Measurements from ENCODE around the gene ECHS1. TPM values are rescaled to one million over a fixed set of nuclear protein-coding genes. Genes with fewer than 3 reads are reported as not detected.

ECHS1 gene
- total and polyA plus RNA-seq, 2 experiments from 2014 or later: 92.1 to 127 TPM

- ATAC-seq (no peak), DNase-seq (ENCODE audit: low spot score) (no peak)
- H3K36me3 Mint-ChIP-seq (ENCODE audit: low read depth): peaks cover 4% of the 10 kb centered on the region; the same call in 2 of the 3 replicates
- no peaks in the 10 kb centered on the region for H3K9me2 ChIP-seq (ENCODE audit: insufficient read depth)
- H3K4me3 Mint-ChIP-seq: no peak overlapping the region
- no peaks in the 10 kb centered on the region; the same call in 1 of the 2 replicates for H4K20me1 ChIP-seq (replicated peaks; ENCODE audit: insufficient read depth)
- TF ChIP-seq STAT1 (IDR thresholded peaks at IDR 0.05; ENCODE audit: unreplicated experiment): no peak
- H2AFZ ChIP-seq: no peak overlapping the region
- peaks cover 41% of the 10 kb centered on the region for H3K27me3 Mint-ChIP-seq (ENCODE audit: insufficient read depth, low read depth, poor library complexity)
- no peaks in the 10 kb centered on the region; the same call in 2 of the 3 replicates for H3K9me3 Mint-ChIP-seq
- H3K36me3 ChIP-seq (ENCODE audit: insufficient read depth): no peaks in the 10 kb centered on the region
- H3K79me2 ChIP-seq (replicated peaks; ENCODE audit: insufficient read depth): no peaks in the 10 kb centered on the region
- H3K27me3 ChIP-seq (ENCODE audit: insufficient read depth): peaks cover 59% of the 10 kb centered on the region
- H3K27ac Mint-ChIP-seq: no peak overlapping the region
- no peak overlapping the region for H3K27ac ChIP-seq (ENCODE audit: low read depth)
- H3K4me2 ChIP-seq: no peak overlapping the region
- peaks cover 5% of the 10 kb centered on the region for H3K4me1 Mint-ChIP-seq
- H3K4me1 ChIP-seq (ENCODE audit: insufficient read depth): peaks cover 5% of the 10 kb centered on the region; the same call in 1 of the 2 replicates
- H3K4me3 ChIP-seq: no peak overlapping the region
- 0 out of 2 replicates have a peak, but pooled peaks cover 3% of the 10 kb centered on the region for H3F3A ChIP-seq (replicated peaks; ENCODE audit: low read depth)
Observed at GRCh38 chr10:133375357-133376115, 2.4 kb upstream of the ECHS1 start.

GRCh38 chr10:133372507-133372906 lies 647 bp downstream of the ECHS1 start:
- Histone ChIP-seq H3F3A (replicated peaks; ENCODE audit: low read depth) (0 out of 2 replicates have a peak, but pooled peaks cover 3% of the 10 kb centered on the region), H3K27me3 (ENCODE audit: insufficient read depth) (peaks cover 39% of the 10 kb centered on the region), H3K9me2 (ENCODE audit: insufficient read depth) (no peaks in the 10 kb centered on the region), H4K20me1 (replicated peaks; ENCODE audit: insufficient read depth) (peaks cover 4% of the 10 kb centered on the region; the same call in 1 of the 2 replicates), H3K4me2 (no peak overlapping the region), H3K79me2 (replicated peaks; ENCODE audit: insufficient read depth) (no peaks in the 10 kb centered on the region), H3K4me1 (ENCODE audit: insufficient read depth) (no peaks in the 10 kb centered on the region), H3K27ac (ENCODE audit: low read depth) (no peak overlapping the region), H3K36me3 (ENCODE audit: insufficient read depth) (no peaks in the 10 kb centered on the region), H3K4me3 (peak overlapping the region; percentile 26; the same call in 1 of the 2 replicates), H2AFZ (no peak overlapping the region)
- ATAC-seq: peak; percentile 6; the same call in 2 of the 3 replicates
- no peaks in the 10 kb centered on the region; the same call in 2 of the 3 replicates for H3K9me3 Mint-ChIP-seq
- peaks cover 5% of the 10 kb centered on the region for H3K4me1 Mint-ChIP-seq
- no peak for DNase-seq (ENCODE audit: low spot score)
- H3K4me3 Mint-ChIP-seq: peak overlapping the region; percentile 88
- peaks cover 30% of the 10 kb centered on the region for H3K36me3 Mint-ChIP-seq (ENCODE audit: low read depth)
- H3K27ac Mint-ChIP-seq: no peak overlapping the region
- H3K27me3 Mint-ChIP-seq (ENCODE audit: insufficient read depth, low read depth, poor library complexity): peaks cover 30% of the 10 kb centered on the region
- TF ChIP-seq, protein P1, sequence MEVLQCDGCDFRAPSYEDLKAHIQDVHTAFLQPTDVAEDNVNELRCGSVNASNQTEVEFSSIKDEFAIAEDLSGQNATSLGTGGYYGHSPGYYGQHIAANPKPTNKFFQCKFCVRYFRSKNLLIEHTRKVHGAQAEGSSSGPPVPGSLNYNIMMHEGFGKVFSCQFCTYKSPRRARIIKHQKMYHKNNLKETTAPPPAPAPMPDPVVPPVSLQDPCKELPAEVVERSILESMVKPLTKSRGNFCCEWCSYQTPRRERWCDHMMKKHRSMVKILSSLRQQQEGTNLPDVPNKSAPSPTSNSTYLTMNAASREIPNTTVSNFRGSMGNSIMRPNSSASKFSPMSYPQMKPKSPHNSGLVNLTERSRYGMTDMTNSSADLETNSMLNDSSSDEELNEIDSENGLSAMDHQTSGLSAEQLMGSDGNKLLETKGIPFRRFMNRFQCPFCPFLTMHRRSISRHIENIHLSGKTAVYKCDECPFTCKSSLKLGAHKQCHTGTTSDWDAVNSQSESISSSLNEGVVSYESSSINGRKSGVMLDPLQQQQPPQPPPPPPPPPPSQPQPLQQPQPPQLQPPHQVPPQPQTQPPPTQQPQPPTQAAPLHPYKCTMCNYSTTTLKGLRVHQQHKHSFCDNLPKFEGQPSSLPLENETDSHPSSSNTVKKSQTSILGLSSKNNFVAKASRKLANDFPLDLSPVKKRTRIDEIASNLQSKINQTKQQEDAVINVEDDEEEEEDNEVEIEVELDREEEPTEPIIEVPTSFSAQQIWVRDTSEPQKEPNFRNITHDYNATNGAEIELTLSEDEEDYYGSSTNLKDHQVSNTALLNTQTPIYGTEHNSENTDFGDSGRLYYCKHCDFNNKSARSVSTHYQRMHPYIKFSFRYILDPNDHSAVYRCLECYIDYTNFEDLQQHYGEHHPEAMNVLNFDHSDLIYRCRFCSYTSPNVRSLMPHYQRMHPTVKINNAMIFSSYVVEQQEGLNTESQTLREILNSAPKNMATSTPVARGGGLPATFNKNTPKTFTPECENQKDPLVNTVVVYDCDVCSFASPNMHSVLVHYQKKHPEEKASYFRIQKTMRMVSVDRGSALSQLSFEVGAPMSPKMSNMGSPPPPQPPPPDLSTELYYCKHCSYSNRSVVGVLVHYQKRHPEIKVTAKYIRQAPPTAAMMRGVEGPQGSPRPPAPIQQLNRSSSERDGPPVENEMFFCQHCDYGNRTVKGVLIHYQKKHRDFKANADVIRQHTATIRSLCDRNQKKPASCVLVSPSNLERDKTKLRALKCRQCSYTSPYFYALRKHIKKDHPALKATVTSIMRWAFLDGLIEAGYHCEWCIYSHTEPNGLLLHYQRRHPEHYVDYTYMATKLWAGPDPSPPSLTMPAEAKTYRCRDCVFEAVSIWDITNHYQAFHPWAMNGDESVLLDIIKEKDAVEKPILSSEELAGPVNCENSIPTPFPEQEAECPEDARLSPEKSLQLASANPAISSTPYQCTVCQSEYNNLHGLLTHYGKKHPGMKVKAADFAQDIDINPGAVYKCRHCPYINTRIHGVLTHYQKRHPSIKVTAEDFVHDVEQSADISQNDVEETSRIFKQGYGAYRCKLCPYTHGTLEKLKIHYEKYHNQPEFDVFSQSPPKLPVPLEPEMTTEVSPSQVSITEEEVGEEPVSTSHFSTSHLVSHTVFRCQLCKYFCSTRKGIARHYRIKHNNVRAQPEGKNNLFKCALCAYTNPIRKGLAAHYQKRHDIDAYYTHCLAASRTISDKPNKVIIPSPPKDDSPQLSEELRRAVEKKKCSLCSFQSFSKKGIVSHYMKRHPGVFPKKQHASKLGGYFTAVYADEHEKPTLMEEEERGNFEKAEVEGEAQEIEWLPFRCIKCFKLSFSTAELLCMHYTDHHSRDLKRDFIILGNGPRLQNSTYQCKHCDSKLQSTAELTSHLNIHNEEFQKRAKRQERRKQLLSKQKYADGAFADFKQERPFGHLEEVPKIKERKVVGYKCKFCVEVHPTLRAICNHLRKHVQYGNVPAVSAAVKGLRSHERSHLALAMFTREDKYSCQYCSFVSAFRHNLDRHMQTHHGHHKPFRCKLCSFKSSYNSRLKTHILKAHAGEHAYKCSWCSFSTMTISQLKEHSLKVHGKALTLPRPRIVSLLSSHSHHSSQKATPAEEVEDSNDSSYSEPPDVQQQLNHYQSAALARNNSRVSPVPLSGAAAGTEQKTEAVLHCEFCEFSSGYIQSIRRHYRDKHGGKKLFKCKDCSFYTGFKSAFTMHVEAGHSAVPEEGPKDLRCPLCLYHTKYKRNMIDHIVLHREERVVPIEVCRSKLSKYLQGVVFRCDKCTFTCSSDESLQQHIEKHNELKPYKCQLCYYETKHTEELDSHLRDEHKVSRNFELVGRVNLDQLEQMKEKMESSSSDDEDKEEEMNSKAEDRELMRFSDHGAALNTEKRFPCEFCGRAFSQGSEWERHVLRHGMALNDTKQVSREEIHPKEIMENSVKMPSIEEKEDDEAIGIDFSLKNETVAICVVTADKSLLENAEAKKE (CRISPR knock-in tag; IDR thresholded peaks at IDR 0.05): no peak
- TF ChIP-seq JUNB (IDR thresholded peaks at IDR 0.05; ENCODE audit: unreplicated experiment): no peak
- TF ChIP-seq, protein P2, sequence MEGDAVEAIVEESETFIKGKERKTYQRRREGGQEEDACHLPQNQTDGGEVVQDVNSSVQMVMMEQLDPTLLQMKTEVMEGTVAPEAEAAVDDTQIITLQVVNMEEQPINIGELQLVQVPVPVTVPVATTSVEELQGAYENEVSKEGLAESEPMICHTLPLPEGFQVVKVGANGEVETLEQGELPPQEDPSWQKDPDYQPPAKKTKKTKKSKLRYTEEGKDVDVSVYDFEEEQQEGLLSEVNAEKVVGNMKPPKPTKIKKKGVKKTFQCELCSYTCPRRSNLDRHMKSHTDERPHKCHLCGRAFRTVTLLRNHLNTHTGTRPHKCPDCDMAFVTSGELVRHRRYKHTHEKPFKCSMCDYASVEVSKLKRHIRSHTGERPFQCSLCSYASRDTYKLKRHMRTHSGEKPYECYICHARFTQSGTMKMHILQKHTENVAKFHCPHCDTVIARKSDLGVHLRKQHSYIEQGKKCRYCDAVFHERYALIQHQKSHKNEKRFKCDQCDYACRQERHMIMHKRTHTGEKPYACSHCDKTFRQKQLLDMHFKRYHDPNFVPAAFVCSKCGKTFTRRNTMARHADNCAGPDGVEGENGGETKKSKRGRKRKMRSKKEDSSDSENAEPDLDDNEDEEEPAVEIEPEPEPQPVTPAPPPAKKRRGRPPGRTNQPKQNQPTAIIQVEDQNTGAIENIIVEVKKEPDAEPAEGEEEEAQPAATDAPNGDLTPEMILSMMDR (conservative IDR thresholded peaks at IDR 0.05; ENCODE audit: low read depth in 2 of 2): no peak
- no peak for TF ChIP-seq ETS1 (IDR thresholded peaks at IDR 0.05)
- TF ChIP-seq REST (IDR thresholded peaks at IDR 0.05; ENCODE audit: unreplicated experiment): no peak
- TF ChIP-seq STAT1 (IDR thresholded peaks at IDR 0.05; ENCODE audit: unreplicated experiment): no peak
- TF ChIP-seq ZNF331 (CRISPR knock-in tag; IDR thresholded peaks at IDR 0.05; ENCODE audit: low read depth): no peak

Measured in GM23338 (cell line).